ENCODE measurements around the gene F7. TPM values are rescaled to one million over a fixed set of nuclear protein-coding genes. Genes with fewer than 3 reads are reported as not detected.

Gene F7
- total and polyA plus RNA-seq, 9 of the 15 experiments (the other 6 are each of a cell fraction or from before 2014, with no cell fraction given): not detected

GRCh38 chr13:113090415-113090770 is 15.2 kb upstream of the F7 start:
- Histone ChIP-seq H3K27ac (ENCODE audit: extremely low read depth, low read depth, low read length) (no peak overlapping the region), H3K9ac (ENCODE audit: insufficient read depth in 1 of 2, low read depth in 2 of 2, low read length in 2 of 2) (no peak overlapping the region), H3K36me3 (ENCODE audit: control insufficient read depth, insufficient read depth, low read length) (no peaks in the 10 kb centered on the region), H3K4me3 (no peak overlapping the region), H4K20me1 (replicated peaks; ENCODE audit: control insufficient read depth, insufficient read depth, low read length) (peaks cover 9% of the 10 kb centered on the region), H3K79me2 (ENCODE audit: control insufficient read depth, insufficient read depth, low read length) (no peaks in the 10 kb centered on the region), H3K9me3 (replicated peaks; ENCODE audit: control insufficient read depth, insufficient read depth, low read depth, low read length) (no peaks in the 10 kb centered on the region), H2AFZ (ENCODE audit: low read depth, low read length) (no peak overlapping the region), H3K9me1 (ENCODE audit: control insufficient read depth, insufficient read depth, low read length) (no peaks in the 10 kb centered on the region), H3K27me3 (ENCODE audit: control insufficient read depth in 2 of 2, insufficient read depth in 2 of 2, low read length in 2 of 2) (peaks cover 42 to 85% of the 10 kb centered on the region in 2 experiments), H3K4me1 (replicated peaks in 1 of 2; ENCODE audit: control insufficient read depth in 2 of 2, insufficient read depth in 2 of 2, low read length in 2 of 2) (peaks cover 0 to 18% of the 10 kb centered on the region in 2 experiments; a peak in 2 of 5 replicates), H3K4me2 (ENCODE audit: insufficient read depth, low read length) (no peak overlapping the region)
- FAIRE-seq (no peak), ATAC-seq (peak; percentile 42; the same call in 1 of the 3 replicates), DNase-seq (ENCODE audit: extremely low read depth in 1 of 4, low spot score in 3 of 4) (peak in 2 of 4 experiments; percentile 22 to 26)
- TF ChIP-seq TAL1 (IDR thresholded peaks at IDR 0.05): no peak
- no peak for TF ChIP-seq PHF8 (IDR thresholded peaks at IDR 0.05; ENCODE audit: borderline replicate concordance, low read length)
- no peak for TF ChIP-seq HLTF (IDR thresholded peaks at IDR 0.05)
- TF ChIP-seq SMAD1 (IDR thresholded peaks at IDR 0.05; ENCODE audit: low read depth, low read length, partially characterized antibody): no peak
- no peak for TF ChIP-seq ZNF436 (CRISPR knock-in tag; IDR thresholded peaks at IDR 0.05)
- no peak for TF ChIP-seq NBN (IDR thresholded peaks at IDR 0.05; ENCODE audit: low read depth)
- TF ChIP-seq POLR2A (conservative IDR thresholded peaks at IDR 0.05): no peak
- no peak for TF ChIP-seq ZSCAN29 (IDR thresholded peaks at IDR 0.05)
- no peak for TF ChIP-seq ZNF707 (CRISPR knock-in tag; conservative IDR thresholded peaks at IDR 0.05)
- TF ChIP-seq ZC3H4 (CRISPR knock-in tag; IDR thresholded peaks at IDR 0.05; ENCODE audit: borderline replicate concordance): no peak
- no peak for TF ChIP-seq ETV1 (tag; conservative IDR thresholded peaks at IDR 0.05; ENCODE audit: low read depth)
- TF ChIP-seq RBM22 (IDR thresholded peaks at IDR 0.05; ENCODE audit: low read depth, low read length, poor library complexity, severe bottlenecking): no peak
- TF ChIP-seq ZNF3 (CRISPR knock-in tag; IDR thresholded peaks at IDR 0.05): no peak
- TF ChIP-seq ZKSCAN3 (CRISPR knock-in tag; IDR thresholded peaks at IDR 0.05): no peak
- TF ChIP-seq BCOR (IDR thresholded peaks at IDR 0.05): no peak
- TF ChIP-seq SMARCE1 (IDR thresholded peaks at IDR 0.05): no peak
- no peak for TF ChIP-seq ELF1 (tag; IDR thresholded peaks at IDR 0.05)
- ChIA-PET CTCF (ENCODE audit: low intra/inter-chr PET ratio) (interaction anchor here (1.0 kb wide), 1 partner anchor 283 kb away, joined by 3 read pairs; no protein-coding TSS in a partner anchor), POLR2A (interaction anchor here (0.8 kb wide), 1 partner anchor 9 kb away, joined by 4 read pairs; no protein-coding TSS in a partner anchor)
- 2% methylated on average over 10 of the region's 13 CpGs for WGBS (ENCODE audit: insufficient coverage, low coverage, missing lambda C conversion rate)
- in situ Hi-C loops (cut with MboI) (no loop called here), intact Hi-C loops (cut with micrococcal nuclease) (no loop called here)
- no TSS peak for BruUV-seq (replicated peaks)
